Keratinocyte (primary cell): ENCODE data around the gene BABAM2. TPM values are rescaled to one million over a fixed set of nuclear protein-coding genes. Genes with fewer than 3 reads are reported as not detected.

Experiments
- DNase-seq: peaks from one replicate; pipeline ENCODE4 v3.0.0-alpha.2; 2011; ENCODE audit warnings: low read depth, missing footprints, low spot score
- FAIRE-seq: peaks from 2 replicates; lab custom pipeline; 2011; peaks lifted over from hg19 to GRCh38; lab: Jason Lieb, UNC
- H2AFZ ChIP-seq: 2 replicates; pipeline ENCODE4 v1.6.0; 2012; ENCODE audit warnings: low read length, control low read depth, inconsistent platforms; ENCODE audit not compliant: control insufficient read depth
- H3K27ac ChIP-seq: 2 replicates; pipeline ENCODE4 v1.5.1; 2011; ENCODE audit warnings: low read length; ENCODE audit not compliant: control insufficient read depth, insufficient read depth
- H3K27me3 ChIP-seq: 3 replicates; pipeline ENCODE4 v1.6.0; 2011; ENCODE audit warnings: low read length; ENCODE audit not compliant: control insufficient read depth, insufficient read depth; ENCODE audit errors: extremely low read depth
- H3K36me3 ChIP-seq, 2 experiments: 2 replicates in 1 of 2; 3 replicates in 1 of 2; pipeline ENCODE4 v1.5.1; 2011; ENCODE audit warnings: low read length in 2 of 2, mild to moderate bottlenecking in 1 of 2; ENCODE audit not compliant: control insufficient read depth in 2 of 2, insufficient read depth in 2 of 2; ENCODE audit errors: extremely low read depth in 1 of 2
- H3K4me1 ChIP-seq: 3 replicates; pipeline ENCODE4 v1.5.1; 2011; ENCODE audit warnings: low read length; ENCODE audit not compliant: control insufficient read depth, insufficient read depth; ENCODE audit errors: extremely low read depth
- H3K4me2 ChIP-seq: 3 replicates; pipeline ENCODE4 v1.6.0; 2011; ENCODE audit warnings: low read depth, low read length; ENCODE audit not compliant: control insufficient read depth, insufficient read depth; ENCODE audit errors: extremely low read depth
- H3K4me3 ChIP-seq, 3 experiments: fragments of 200-600 bp in 1 of 3; sonication (generic) in 1 of 3; 2 replicates in 2 of 3; 3 replicates in 1 of 3; pipeline ENCODE4 v1.5.1; 2011 to 2016; ENCODE audit warnings: low read length in 3 of 3, mild to moderate bottlenecking in 3 of 3, control low read depth in 2 of 3, inconsistent platforms in 1 of 3, low read depth in 1 of 3, mixed read lengths in 1 of 3, mixed run types in 1 of 3, moderate library complexity in 1 of 3; ENCODE audit not compliant: control insufficient read depth in 2 of 3, insufficient read depth in 2 of 3; ENCODE audit errors: extremely low read depth in 1 of 3
- H3K79me2 ChIP-seq: 2 replicates; pipeline ENCODE4 v1.6.0; 2012; ENCODE audit warnings: low read length; ENCODE audit not compliant: control insufficient read depth, insufficient read depth
- H3K9ac ChIP-seq: 3 replicates; pipeline ENCODE4 v1.6.0; 2011; ENCODE audit warnings: low read length; ENCODE audit not compliant: control insufficient read depth, insufficient read depth; ENCODE audit errors: extremely low read depth
- H3K9me1 ChIP-seq: 3 replicates; pipeline ENCODE4 v1.6.0; 2011; ENCODE audit warnings: low read length; ENCODE audit not compliant: control insufficient read depth, insufficient read depth; ENCODE audit errors: extremely low read depth
- H3K9me3 ChIP-seq: 2 replicates; pipeline ENCODE4 v1.5.1; 2012; ENCODE audit warnings: low read depth, low read length; ENCODE audit not compliant: control insufficient read depth
- H4K20me1 ChIP-seq: 3 replicates; pipeline ENCODE4 v1.6.0; 2011; ENCODE audit warnings: low read length; ENCODE audit not compliant: control insufficient read depth, insufficient read depth; ENCODE audit errors: extremely low read depth
- CTCF ChIP-seq, 3 experiments: IDR thresholded peaks in 1 of 3; conservative IDR thresholded peaks in 1 of 3; optimal IDR thresholded peaks in 1 of 3; 2 replicates in 2 of 3; 3 replicates in 1 of 3; pipeline versions ENCODE3 to v1.5.1; 2011; ENCODE audit warnings: low read length in 3 of 3, mild to moderate bottlenecking in 3 of 3, moderate library complexity in 2 of 3, control low read depth in 1 of 3, inconsistent platforms in 1 of 3; ENCODE audit not compliant: insufficient read depth in 2 of 3; ENCODE audit errors: extremely low read depth in 1 of 3
- EZH2 ChIP-seq: IDR thresholded peaks from one replicate; pipeline ENCODE4 v1.6.1; 2012; ENCODE audit warnings: inconsistent platforms, mild to moderate bottlenecking, low read length, moderate library complexity
- dilution Hi-C: fragments of 300-500 bp; cut with MboI; formaldehyde crosslinking; loops from one replicate; pipeline ENCODE4 v1.7.0; 2020; ENCODE audit warnings: low sequenced_read_pairs; ENCODE audit not compliant: extremely low pct_ligation_motif_present
- polyA plus RNA-seq, 5 experiments: library from polyadenylated mRNA; depleted of rRNA in 3 of 5; stranded (reverse) in 3 of 5; stranded (forward) in 1 of 5; unstranded in 1 of 5; fragments of >200 nt; gene quantifications; 1 replicate in 1 of 5; 2 replicates in 3 of 5; 3 replicates in 1 of 5; pipeline versions ENCODE4 v1.2.1 to v1.2.3, GENCODE V29; 2011 to 2012; ENCODE audit warnings: missing spikeins in 2 of 5, low read depth in 1 of 5, low replicate concordance in 1 of 5

The BABAM2 gene
- polyA plus RNA-seq, 1 donor (not counting 4 experiments of a cell fraction or from before 2014, with no cell fraction given) = 29.8 TPM

GRCh38 chr2:28155086-28155485 lies 264.6 kb downstream of the BABAM2 start:
- H3K79me2 ChIP-seq = no peaks in the 10 kb centered on the region
- FAIRE-seq = no peak
- H3K4me2 ChIP-seq = no peak overlapping the region
- dilution Hi-C loops = no loop called here
- no peak for DNase-seq
- H4K20me1 ChIP-seq = no peaks in the 10 kb centered on the region
- H3K4me3 ChIP-seq = no peak overlapping the region
- H3K9me1 ChIP-seq = no peaks in the 10 kb centered on the region
- no peak for TF ChIP-seq CTCF (optimal IDR thresholded peaks at IDR 0.05 in 1 of 3, IDR thresholded peaks at IDR 0.05 in 1 of 3, conservative IDR thresholded peaks at IDR 0.05 in 1 of 3; ENCODE audit: extremely low read depth in 1 of 3, insufficient read depth in 2 of 3, low read length in 3 of 3)
- TF ChIP-seq EZH2 = no peak
- no peaks in the 10 kb centered on the region for H3K27me3 ChIP-seq
- no peak overlapping the region for H3K9ac ChIP-seq
- no peak overlapping the region for H2AFZ ChIP-seq
- H3K4me1 ChIP-seq = peaks cover 17% of the 10 kb centered on the region
- H3K27ac ChIP-seq = no peak overlapping the region
- H3K36me3 ChIP-seq = peaks cover 0 to 3% of the 10 kb centered on the region in 2 experiments
- H3K9me3 ChIP-seq = no peaks in the 10 kb centered on the region

DNA sequence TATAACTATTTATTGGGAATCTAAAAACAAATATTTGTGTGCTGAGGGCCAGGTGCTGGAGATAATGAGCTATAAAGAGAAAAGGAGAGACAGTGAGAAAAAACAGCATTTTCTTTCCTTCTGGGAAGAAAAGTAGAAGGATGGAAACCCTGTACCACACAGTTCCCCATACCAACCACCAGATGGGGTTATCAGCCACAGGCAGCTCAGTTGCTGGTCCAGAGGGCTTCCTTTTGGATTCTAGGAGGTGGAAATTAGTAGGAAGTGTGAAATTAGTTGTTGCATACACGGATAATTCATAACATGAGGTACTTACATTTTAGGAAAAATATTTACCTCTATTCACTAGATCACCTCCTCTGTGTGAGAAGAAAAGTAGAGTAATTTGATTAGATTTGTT lies 265.1 kb downstream of the BABAM2 start:
- Histone ChIP-seq H3K4me2 (no peak overlapping the region), H2AFZ (no peak overlapping the region), H3K9me1 (no peaks in the 10 kb centered on the region), H3K4me1 (peaks cover 13% of the 10 kb centered on the region), H3K4me3 (no peak overlapping the region), H3K9ac (no peak overlapping the region), H3K27me3 (no peaks in the 10 kb centered on the region), H3K27ac (no peak overlapping the region), H3K79me2 (no peaks in the 10 kb centered on the region), H4K20me1 (no peaks in the 10 kb centered on the region), H3K36me3 (peaks cover 0 to 3% of the 10 kb centered on the region in 2 experiments), H3K9me3 (no peaks in the 10 kb centered on the region)
- TF ChIP-seq CTCF (optimal IDR thresholded peaks at IDR 0.05 in 1 of 3, IDR thresholded peaks at IDR 0.05 in 1 of 3, conservative IDR thresholded peaks at IDR 0.05 in 1 of 3; ENCODE audit: extremely low read depth in 1 of 3, insufficient read depth in 2 of 3, low read length in 3 of 3) (peak; percentile 62 to 83 (median 66)), EZH2 (no peak)
- dilution Hi-C loops = no loop called here
- no peak for DNase-seq
- peak; percentile 23 for FAIRE-seq
